RPMI7951 (cell line): Measurements from ENCODE around the gene KCNQ1. TPM values are rescaled to one million over a fixed set of nuclear protein-coding genes. Genes with fewer than 3 reads are reported as not detected.

Source experiments
- DNase-seq: peaks from one replicate; pipeline ENCODE4 v3.0.0-alpha.2; 2012; ENCODE audit warnings: low read depth
- total RNA-seq: library from RNA; depleted of rRNA; stranded (reverse); fragments of >200 nt; shearing (Covaris generic); gene quantifications from 2 replicates; pipeline ENCODE4 v1.2.3, GENCODE V29; 2014

KCNQ1 gene
- total RNA-seq, 1 experiment from 2014 or later: not detected

DNA sequence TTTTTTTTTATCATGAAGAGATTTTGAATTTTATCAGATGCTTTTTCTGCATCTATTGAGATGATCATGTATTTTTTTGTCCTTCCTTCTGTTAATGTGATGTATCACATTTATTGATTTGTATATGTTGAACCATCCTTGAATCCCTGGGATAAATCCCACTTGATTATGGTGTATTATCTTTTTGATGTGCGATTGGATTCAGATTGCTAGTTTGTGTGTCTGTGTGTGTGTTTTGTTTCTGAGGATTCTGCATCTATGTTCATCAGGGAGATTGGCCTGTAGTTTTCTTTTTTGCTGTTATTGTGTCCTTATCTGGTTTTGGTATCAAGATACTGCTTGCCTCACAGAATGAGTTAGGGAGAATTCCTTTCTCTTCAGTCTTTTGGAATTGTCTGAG, 202.4 kb downstream of the KCNQ1 start:
- no peak for DNase-seq

DNA sequence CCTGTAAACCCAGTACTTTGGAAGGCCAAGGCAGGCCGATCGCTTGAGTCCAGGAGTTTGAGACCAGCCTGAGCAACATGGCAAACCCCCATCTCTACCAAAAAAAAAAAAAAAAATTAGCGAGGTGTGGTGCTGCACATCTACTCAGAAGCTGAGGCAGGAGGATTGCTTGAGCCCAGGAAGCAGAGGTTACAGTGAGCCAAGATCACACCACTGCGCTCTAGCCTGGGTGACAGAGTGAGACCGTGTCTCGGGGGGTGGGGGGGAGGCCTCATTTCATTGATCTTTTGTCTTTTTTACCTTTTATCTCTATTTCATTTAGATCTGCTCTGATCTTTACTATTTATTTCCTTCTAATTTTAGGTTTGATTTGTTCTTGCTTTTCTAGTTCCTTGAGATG, 203.1 kb downstream of the KCNQ1 start:
- no peak for DNase-seq

DNA sequence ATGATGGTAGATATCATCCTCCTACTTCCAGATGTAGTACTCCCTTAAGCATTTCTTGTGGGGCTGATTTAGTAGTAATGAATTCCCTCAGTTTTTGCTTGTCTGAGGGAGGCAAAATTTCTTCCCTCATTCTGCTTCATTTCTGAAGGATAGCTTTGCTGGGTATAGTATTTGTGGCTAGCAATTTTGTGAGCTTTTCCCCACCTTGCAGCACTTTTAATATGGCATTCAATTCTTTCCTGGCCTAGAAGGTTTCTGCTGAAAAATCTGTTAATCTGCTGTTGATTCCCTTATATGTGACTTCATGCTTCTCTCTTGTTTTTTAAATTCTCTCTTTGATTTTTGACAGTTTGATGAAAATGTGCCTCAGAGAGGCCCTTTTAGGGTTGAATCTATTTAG, 204.6 kb downstream of the KCNQ1 start:
- no peak for DNase-seq

DNA sequence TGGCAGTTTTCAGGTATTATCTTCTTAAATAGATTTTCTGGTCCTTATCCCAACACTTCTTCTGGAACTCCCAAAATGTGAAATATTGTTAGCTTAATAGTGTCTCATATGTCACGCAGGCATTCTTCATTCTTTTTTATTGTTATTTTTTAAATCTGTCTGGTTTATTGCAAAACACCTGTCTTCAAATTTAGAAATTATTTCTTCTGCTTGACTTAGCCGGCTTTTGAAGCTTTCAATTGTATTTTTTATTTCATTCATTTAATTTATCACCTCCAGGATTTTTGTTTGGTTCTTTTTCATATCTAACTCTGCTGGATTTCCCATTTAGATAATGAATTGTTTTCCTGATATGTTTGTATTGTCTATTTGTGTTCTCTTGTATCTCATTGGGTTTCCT, 205.0 kb downstream of the KCNQ1 start:
- DNase-seq: no peak

DNA sequence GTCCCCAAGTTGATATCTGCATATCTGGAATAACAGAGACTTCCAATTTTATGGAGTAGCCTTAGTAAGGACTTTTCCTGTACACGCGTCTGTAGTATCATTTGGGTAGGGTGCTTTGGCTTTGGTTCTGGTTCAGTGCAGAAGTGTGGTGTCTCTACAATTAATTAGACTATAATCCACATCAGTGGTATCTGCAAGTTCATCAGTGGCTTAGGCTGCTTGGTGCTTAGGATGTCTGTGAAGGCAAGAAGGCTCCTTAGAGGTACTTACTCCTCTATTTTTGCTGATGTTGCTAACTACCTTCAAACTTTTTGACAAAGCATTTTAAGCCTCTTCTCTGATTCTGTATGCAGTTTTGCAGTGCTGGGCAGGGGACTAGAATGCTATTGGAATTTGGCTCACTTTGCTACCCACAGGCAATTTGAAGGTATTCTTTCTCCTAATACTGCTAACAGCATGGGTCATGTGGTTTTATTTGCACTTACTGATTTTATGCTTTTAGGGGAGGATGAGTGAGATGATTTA, 205.6 kb downstream of the KCNQ1 start:
- DNase-seq: no peak

DNA sequence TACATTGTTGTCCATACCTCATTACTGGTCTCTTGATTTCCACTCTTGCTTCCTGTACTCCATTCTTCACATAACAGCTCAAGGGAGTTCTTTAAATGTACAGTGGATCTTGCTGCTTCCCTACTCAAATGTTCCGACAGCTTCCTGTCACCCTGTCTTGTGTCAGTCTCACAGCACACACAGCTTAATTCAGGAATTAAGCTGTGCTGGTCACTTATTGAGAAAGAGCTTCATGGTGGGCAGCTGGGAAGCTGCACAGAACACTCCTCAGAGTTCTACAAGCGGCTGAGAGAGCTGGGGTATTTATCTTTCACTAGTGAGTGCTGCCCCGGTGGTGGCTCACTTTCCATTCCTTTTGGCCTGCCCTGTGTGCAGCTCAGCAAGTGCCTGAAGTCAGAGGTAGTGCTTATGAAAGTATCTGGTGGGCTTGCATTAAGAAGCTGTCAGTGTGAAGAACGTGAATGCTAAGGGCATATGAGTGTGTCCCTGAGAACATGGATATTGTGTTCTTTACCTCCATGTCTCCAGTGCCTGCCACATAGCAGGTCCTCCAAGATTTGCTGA, 206.3 kb downstream of the KCNQ1 start:
- no peak for DNase-seq

DNA sequence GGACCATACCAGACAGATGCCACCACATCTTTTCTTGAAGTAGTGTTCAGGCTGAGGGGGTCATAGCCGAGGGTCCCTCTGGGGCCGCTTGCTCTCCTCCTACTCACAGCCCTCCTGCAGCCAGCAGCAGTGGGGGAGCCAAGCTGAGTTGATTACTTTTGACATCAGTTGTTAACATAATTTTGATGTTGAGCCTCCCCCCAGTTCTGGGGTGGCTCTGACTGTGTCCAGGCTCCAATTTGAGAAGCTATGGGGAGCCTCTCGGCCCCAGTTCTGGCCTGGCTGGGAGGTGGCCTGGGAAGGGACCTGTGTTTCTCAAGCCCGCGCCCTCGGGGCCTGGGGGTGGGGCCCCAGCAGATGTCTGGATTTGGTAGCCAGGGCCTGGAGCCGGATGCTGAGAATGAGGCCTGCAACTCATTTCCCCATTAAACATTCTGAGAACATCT, 207.0 kb downstream of the KCNQ1 start:
- DNase-seq: no peak

DNA sequence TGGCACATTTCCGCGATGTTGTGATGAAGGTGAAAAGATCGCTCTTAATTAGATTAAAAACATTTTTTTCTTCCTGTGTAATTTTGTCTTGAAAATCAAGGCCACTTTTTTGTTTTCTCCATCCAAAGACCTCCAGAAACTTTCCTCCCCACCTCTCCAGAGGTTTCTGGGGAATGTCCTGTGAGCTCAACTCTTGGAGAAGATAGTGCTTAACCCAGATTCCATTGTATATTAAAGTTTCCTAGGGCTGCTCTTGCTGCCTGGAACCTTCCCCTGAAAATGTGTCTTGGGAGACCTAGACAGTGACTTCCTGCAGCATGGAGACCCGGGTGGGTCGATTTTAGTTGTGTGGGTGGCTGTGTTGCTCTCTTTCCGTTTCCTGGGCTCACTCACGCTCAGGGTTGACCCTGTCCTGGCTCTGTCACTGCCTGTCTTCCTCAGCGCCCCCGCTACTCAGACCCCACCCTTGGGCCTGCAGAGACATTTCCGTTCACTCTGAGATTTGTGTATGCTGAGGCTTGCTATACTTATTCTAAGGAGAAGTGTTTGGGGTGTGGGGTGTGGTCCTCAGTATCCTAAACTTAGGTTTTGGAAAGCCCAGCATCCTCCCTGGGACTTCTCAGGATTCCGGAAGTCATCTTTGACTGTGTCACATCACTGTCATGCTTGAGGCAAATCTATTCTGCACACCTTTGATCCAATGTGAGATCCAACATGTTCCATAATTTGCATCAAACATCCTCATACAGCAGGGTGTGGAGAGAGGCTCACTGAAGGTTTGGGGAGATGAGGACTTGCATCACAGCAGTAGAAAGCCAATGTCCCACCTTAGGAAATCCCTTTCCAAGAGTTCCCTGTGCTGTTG, 207.8 kb downstream of the KCNQ1 start:
- DNase-seq: no peak

DNA sequence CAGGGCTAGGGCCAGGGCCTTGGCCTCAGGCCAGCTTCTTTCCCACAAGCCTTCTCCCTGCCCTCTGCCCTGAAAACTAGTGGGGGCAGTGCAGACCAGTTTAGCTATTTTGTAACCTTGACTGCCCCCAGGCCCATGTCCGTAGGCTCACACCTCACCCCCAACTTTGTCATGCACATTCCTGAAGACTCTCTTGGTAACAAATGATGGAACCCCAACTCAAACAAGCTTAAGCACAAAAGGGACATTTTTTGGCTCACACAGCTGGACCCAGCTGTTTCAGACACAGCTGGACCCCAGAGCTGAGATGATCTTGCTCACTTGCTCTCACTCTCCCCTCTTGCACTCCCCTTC, 208.4 kb downstream of the KCNQ1 start:
- DNase-seq: no peak

DNA sequence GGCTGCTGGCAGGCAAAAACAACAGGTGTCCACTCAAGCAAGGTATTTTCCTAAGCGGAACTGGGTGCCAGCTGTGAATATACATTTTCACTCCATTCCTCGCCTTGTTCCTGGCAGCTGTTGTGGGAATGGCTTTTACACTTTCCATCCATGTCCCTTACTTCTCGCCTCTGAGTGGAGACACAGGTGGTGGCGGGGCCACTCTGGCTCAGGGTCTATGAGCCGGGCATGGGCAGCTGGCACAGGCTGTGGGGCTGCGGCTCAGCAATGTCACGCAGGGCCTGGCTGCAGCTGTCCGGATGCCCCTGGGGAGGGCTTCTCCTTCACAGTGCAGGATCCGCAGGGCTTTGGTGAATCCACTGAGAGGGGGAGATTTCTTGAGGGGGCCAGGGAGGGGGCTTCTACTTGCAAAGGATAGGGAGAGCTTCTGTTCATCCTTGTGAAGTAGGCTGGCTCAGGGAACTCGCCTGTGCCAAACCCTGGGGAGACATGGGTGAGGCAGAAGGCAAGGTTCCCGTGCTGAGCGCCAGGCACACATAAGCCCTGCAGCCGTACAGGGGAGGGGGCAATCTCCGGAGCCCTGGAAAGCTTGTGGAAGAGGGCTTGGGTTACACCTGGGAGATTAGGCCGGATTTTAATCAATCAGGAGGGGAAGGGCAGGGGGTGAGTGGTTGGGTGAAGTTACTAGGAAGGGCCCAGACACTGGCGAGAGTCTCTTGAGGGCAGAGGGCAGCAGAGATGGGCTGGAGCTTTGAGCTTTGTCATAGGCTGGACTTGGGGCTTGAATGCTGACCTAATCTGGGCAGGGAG, 209.3 kb downstream of the KCNQ1 start:
- no peak for DNase-seq

DNA sequence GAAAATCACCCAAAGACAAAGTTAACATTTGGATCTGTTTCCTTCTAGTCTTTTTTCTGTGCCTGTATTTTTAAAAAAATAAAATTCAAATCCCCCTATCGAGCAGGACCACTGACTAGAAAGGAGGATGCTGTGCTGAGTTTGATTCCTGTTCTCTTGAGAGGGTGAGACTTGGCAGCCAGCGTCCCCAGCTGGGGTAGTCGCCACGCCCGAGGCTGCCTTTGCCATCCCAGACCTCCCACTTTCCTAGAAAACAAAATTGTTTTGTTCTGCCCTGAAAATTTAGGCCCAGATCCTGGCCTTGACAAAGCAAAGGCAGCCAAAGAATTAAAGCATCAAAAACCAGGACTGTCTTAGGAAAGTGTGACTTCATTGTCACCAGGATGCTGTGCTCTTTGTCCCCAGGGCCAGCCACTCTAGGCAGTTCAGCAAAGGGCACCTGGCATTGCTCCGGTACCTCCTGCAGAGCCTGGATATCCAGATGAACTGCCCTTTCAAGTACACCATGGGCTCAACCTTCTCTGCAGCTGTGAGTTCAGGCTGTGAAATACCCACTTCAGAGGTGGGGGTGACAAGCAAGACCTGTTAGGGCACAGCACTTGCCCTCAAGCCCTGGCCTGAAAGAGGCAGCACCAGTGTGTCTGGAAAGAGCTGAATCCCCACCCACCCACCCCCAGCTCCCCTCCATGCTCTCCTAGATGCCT, 210.4 kb downstream of the KCNQ1 start:
- no peak for DNase-seq

DNA sequence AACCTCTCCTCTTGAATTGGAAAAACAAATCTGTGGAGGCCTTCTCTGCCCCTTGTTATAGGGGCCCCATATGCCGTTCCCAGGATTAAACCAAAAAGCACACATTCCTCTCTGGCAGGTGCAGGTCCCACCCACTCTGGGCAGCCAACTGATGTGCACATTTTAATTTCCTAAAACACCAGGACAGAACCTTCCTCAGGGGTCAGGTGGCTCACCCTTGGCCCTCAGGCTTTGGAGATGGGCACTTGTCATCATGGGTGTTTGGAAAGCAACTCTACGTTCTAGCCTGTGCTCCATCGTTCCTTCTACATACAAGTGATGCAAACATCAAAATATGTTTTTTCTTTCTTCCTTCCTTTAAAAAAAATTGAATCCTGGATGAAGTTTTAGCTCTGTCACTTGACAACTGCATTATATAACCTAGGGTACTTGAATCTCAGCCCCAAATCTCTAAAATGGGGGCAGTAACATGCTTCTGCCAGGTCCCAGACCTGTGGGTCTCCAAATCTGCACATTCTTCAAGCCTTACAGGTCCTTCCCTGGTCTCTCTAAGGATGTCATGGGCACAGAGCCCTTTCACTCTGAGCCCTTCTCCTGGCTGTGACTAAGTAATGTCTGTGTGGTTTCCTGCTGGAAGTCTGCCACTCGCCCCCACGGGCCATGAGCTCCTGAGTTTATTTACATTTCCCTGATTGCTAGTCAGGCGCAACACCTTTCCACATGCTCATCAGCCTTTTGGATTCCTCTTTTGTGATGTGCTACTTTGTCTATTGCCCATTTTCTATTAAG, 211.2 kb downstream of the KCNQ1 start:
- DNase-seq: peak; percentile 67

DNA sequence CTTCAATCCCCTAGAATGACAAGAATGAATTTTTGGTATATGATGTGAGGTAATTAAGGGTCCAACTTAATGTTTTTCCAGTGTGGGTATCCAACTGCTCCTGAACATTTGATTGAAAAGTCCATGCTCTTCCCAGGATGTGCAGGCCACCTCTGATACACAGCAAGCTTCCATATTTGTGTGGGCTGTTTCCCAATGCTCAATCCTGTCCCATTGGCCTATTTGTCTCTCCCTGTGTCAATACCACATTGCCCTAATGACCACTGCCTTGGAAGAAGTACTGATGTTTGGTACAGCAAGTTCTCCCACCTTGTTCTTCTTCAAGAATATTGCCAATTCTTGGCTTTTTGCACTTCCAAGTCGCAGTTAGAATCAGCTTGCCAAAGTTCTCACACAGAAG, 212.1 kb downstream of the KCNQ1 start:
- DNase-seq: no peak

DNA sequence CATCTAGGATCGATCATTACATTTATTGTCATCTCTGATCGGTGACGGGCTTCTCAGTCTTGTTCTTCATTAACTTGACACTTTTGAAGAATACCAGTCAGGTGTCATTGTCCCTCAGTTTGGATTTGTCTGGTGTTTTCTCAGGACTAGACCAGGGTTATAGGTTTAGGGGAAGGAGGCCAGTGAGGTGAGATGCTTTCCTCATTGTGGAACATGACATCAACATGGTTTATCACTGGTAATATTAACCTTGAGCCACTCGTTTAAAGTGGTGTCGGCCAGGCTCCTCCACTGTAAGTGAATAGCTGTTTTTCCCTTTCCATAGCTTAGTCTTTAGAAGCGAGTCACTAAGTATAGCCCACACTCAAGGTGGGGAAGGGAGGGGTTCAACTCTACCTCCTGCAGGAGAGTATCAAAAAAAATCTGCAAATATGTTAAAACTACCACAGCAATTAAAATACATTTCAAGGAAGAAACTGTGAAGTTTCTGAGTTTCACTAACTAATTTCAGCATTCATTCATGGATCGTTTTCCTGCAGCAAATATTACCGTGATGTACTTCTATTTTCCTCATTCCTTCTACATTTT, 213.0 kb downstream of the KCNQ1 start:
- DNase-seq: no peak

DNA sequence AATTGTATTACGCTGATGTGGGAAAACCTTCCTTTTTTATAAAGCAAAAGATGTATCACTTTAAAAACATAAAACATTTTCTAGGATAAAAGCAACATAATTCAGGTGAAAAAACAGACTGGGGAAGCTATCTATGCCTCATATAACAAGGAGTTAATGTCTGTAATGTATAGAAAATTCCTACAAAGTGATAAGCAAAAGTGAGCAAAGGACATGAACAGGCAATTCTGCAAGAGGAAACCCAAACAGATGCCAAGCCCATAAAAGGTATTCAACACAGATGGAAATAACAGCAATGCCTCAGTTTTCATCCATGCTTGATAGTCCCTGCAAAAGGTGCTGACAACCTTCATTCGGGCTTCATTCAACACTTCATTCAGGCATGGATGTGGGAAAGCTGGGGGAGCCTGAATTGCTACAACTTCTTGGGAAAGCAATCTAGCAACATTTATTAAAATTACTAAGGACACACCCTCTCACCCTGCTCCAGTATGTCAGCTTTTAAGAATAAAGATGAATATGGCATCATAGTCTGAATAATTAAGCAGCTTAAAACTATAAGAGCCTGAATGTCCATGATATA, 215.6 kb downstream of the KCNQ1 start:
- DNase-seq: no peak

DNA sequence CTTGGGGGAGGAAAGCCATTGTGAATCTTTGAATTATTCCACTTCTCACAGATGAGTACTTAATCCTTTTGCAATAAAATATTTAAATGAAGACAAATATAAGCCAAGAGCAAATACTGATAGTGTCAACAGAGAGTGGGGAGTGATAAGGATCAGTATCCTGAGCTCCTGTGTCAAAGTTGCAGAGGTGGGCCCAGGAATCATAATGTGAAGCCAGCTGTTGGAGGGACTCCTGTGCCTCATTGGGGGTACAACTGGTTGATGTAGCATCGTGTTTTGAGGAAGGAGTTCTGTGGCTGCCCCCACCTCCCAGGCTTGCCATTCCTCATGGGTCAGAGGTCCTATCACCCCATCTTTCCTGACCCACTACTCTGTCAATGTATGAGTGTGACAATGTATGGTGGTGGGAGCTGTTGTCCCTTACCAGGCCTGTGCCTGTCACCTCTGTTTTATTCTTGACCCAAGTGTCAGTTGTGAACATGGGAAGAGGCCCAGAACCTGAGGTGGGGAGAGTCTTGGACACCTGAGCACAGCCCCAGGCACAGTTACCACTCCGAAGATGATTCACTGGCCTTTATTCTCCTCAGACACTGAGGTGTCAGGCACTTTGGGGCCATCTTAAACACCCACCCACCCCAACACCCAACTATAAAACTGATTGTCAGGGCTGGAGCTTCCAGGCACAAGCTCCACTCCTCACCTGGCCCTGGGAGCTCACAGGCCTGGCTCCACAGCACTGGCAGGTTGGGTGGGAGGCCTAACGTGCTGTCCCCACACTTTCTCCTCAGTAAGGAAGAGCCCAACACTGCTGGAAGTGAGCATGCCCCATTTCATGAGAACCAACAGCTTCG, 216.6 kb downstream of the KCNQ1 start:
- DNase-seq: no peak

DNA sequence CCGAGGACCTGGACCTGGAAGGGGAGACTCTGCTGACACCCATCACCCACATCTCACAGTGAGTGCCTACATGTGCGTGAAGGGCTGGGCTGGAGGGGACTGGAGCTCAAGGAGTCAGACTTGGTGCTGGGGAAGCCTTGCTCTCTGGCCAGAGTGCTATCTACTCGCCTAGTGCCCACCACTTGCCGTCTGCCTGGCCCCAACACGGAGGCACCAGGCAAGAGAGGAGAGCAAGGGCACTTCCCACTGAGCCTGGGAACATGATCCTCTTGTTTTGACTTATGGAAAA, 217.2 kb downstream of the KCNQ1 start:
- DNase-seq: no peak

DNA sequence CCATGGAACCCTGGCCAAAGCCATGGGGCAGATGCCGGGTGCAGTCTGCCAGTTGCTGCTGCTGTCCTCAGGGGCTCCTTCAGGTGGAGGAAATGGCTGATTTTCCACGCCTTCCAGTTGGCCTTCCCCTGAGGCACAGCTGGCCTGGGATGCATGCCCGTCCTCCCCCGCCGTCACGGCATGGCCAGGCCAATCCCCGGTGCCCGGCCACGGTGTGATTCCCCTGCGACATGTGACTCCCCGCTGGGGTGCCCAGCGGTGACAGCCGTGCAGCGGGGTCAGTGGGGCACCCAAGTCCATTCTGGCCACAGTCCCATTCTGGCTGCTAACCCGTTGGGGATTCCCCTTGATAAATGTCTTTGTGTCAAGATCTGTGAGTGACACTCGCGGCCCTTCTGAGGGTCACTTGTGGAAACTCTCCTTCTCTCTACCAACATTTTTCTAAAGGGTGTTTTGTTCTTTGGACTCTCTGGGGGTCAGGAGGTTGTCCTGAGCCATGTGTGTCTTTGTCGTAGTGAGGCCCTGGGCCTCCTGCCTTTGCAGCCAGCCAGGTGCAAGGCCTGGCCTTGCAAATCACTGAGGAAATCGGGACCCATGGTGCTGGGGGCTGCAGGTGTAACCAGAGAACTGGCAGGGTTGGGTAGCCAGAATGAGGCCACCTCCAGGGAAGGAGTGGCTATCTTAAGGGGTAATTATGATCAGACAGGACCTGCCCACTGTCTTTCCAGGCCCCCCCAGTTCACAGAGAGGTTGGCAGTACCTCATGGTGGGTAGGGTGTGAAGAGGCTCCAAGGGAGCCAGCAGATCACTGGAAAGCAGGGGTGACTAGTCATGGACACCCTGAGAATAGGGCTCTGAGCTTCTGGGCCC, 217.9 kb downstream of the KCNQ1 start:
- DNase-seq: peak; percentile 28

DNA sequence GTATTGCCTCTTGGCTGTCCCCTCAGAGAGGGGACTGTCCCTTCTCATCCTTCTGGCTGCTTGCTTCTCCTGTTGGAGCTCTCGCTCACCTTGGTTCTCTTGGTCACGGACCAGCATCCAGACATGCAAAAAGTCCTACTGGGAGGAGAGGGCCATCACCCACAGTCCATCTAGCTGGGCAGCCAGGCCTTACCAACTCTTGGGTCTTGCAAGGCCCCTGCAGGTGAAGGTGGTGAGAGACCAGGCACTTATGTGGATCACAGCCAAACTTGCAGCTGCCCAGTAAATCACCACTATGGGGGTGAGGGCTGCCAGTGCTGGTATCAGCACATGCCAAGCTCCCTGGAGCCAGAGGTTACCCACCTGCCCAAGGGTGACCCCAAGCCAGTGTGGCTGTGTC, 218.7 kb downstream of the KCNQ1 start:
- no peak for DNase-seq
